ENCODE results near the gene CSF2RB.

Gene CSF2RB

DNA sequence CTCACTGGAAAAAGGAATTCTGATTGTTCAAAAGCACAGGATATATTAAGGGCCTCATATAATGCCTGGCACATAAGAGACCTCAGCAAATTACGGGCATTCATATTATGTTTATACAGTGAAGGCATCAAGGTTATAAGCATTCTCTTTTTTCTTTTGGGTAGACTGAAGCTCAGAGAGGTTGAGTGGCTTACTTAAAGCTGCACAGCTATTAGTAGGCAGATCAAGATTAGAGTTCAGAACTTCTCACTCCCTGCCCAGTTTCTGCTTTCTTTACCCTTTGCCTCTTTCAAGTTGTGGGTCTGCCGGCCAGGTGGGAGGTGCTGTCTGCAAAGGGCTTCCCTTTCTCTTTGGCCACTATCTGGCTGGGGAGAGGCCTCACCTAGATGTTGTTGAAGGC lies 18.0 kb downstream of the CSF2RB start:
- DNase-seq (ENCODE audit: low read depth): no peak
- H3K4me3 ChIP-seq (ENCODE audit: low read depth, low read length): no peak overlapping the region
- TF ChIP-seq MAX (IDR thresholded peaks at IDR 0.05; ENCODE audit: low read depth, low read length) (no peak), POLR2A (IDR thresholded peaks at IDR 0.05; ENCODE audit: extremely low read depth, insufficient read length) (no peak), MYC (IDR thresholded peaks at IDR 0.05; ENCODE audit: low read depth, low read length) (no peak)
- TF ChIP-seq, protein P1, sequence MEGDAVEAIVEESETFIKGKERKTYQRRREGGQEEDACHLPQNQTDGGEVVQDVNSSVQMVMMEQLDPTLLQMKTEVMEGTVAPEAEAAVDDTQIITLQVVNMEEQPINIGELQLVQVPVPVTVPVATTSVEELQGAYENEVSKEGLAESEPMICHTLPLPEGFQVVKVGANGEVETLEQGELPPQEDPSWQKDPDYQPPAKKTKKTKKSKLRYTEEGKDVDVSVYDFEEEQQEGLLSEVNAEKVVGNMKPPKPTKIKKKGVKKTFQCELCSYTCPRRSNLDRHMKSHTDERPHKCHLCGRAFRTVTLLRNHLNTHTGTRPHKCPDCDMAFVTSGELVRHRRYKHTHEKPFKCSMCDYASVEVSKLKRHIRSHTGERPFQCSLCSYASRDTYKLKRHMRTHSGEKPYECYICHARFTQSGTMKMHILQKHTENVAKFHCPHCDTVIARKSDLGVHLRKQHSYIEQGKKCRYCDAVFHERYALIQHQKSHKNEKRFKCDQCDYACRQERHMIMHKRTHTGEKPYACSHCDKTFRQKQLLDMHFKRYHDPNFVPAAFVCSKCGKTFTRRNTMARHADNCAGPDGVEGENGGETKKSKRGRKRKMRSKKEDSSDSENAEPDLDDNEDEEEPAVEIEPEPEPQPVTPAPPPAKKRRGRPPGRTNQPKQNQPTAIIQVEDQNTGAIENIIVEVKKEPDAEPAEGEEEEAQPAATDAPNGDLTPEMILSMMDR (IDR thresholded peaks at IDR 0.05; ENCODE audit: low read depth, low read length): no peak

GRCh38 chr22:36933629-36934417 lies 20.4 kb downstream of the CSF2RB start:
- no peak for DNase-seq (ENCODE audit: low read depth)
- no peak for TF ChIP-seq MYC (IDR thresholded peaks at IDR 0.05; ENCODE audit: low read depth, low read length)
- TF ChIP-seq MAX (IDR thresholded peaks at IDR 0.05; ENCODE audit: low read depth, low read length): no peak
- no peak for TF ChIP-seq POLR2A (IDR thresholded peaks at IDR 0.05; ENCODE audit: extremely low read depth, insufficient read length)
- TF ChIP-seq, protein P1 (IDR thresholded peaks at IDR 0.05; ENCODE audit: low read depth, low read length): no peak
- H3K4me3 ChIP-seq (ENCODE audit: low read depth, low read length): no peak overlapping the region

DNA sequence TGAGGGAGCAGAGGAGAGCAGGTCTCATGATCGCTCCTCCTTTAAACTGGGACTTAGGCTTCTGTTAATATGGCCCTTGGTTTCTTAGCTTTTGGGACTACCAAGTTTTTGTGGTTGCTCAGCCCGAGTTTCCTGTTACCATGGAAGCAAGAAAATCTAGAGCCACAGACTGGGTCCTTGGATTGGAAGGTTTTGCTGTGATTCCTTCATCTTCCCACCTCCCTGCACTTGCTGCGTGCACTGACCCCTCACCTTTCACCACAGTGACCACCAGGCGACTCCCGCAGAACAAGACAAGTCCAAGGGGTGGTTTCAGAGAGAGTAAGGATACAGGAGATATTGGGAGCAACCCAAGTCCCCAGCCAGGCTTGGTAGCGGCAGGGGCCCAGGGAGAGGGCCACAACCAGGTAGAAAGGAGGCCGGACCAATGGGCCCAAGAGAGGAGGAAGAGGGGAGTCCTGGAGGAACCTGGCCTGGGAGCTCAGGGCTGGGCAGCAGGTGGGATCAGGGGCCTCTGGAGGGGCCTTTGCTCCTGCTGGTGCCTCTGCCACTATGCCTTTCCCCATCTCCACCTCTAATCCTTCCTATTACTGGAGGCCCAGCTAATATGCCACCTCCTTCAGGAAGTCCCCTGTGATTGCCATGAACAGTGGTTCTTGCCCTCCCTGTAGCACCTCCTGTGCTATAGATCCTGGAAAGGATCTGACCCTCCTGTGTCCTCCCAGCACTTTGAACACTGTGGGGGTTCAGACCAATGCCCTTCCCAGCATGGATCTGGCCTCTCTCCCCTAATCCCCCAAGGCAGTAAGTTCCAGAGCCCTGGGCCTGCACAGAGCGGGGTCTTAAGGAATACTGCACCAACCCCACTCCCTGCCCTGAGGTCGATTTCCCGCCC lies 21.2 kb downstream of the CSF2RB start:
- TF ChIP-seq MAX (IDR thresholded peaks at IDR 0.05; ENCODE audit: low read depth, low read length): no peak
- TF ChIP-seq POLR2A (IDR thresholded peaks at IDR 0.05; ENCODE audit: extremely low read depth, insufficient read length): no peak
- TF ChIP-seq MYC (IDR thresholded peaks at IDR 0.05; ENCODE audit: low read depth, low read length): no peak
- TF ChIP-seq, protein P1 (IDR thresholded peaks at IDR 0.05; ENCODE audit: low read depth, low read length): no peak
- H3K4me3 ChIP-seq (ENCODE audit: low read depth, low read length): no peak overlapping the region
- DNase-seq (ENCODE audit: low read depth): no peak

DNA sequence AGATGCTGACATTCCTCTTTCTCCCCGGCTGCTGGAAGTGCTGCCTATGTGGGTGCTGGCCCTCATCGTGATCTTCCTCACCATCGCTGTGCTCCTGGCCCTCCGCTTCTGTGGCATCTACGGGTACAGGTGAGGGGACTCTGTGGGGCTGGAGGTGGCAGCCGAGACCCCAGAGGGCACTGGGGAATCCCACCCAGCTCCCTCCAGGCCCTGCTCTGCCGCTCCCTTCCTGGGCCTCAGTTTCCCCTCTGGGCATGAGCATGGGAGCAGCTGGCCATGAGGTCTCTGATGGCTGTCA lies 21.8 kb downstream of the CSF2RB start:
- no peak overlapping the region for H3K4me3 ChIP-seq (ENCODE audit: low read depth, low read length)
- DNase-seq (ENCODE audit: low read depth): no peak
- no peak for TF ChIP-seq MAX (IDR thresholded peaks at IDR 0.05; ENCODE audit: low read depth, low read length)
- TF ChIP-seq, protein P1 (IDR thresholded peaks at IDR 0.05; ENCODE audit: low read depth, low read length): no peak
- no peak for TF ChIP-seq MYC (IDR thresholded peaks at IDR 0.05; ENCODE audit: low read depth, low read length)
- no peak for TF ChIP-seq POLR2A (IDR thresholded peaks at IDR 0.05; ENCODE audit: extremely low read depth, insufficient read length)

DNA sequence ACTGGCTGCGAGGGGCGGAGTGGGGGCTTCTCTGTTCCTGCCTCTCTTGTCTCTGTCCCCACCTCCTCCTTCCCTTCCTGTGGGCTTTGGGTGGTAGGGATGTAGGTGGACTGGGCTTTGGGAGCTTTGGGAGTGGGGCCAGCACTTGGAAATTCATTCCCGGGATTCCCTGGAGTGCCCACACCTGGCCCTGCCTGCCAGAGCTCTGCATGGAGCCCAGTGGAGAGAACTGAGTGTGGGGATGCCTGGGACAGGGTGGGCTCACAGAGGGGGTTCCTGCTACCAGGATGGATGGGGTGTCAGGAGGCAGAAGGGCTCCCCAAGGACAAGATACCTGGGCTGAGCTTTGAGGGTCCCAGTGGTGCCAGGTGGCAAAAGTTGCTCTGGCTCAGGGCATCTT lies 22.3 kb downstream of the CSF2RB start:
- no peak overlapping the region for H3K4me3 ChIP-seq (ENCODE audit: low read depth, low read length)
- TF ChIP-seq MAX (IDR thresholded peaks at IDR 0.05; ENCODE audit: low read depth, low read length) (no peak), MYC (IDR thresholded peaks at IDR 0.05; ENCODE audit: low read depth, low read length) (no peak), POLR2A (IDR thresholded peaks at IDR 0.05; ENCODE audit: extremely low read depth, insufficient read length) (no peak)
- TF ChIP-seq, protein P1 (IDR thresholded peaks at IDR 0.05; ENCODE audit: low read depth, low read length): no peak
- DNase-seq (ENCODE audit: low read depth): no peak
